Left lung (tissue), 10 donors: ENCODE measurements around the gene APBA2. TPM values are rescaled to one million over a fixed set of nuclear protein-coding genes. Genes with fewer than 3 reads are reported as not detected.
A peak's percentile ranks its signal among the peaks of the same experiment; 100 is the strongest.

Experiments used
- ATAC-seq: fragments of 200-7000 bp; cut with Tn5 transposase; one replicate; pipeline ENCODE4 v1.9.1; 2020; ENCODE audit warnings: moderate library complexity
- DNase-seq, 4 donors: peaks; one replicate each; pipeline ENCODE4 v3.0.0-alpha.2; 2013 to 2020
- H3K27ac ChIP-seq, 2 donors: fragments of 200-600 bp; sonication (generic) in 1 of 2; one replicate each; pipeline versions ENCODE4 v1.5.0 to v1.8.0; 2020 to 2021
- H3K27me3 ChIP-seq, 2 donors: fragments of 200-600 bp; sonication (generic) in 1 of 2; one replicate each; pipeline versions ENCODE4 v1.5.0 to v1.8.0; 2020 to 2021
- H3K36me3 ChIP-seq, 2 donors: fragments of 200-600 bp; sonication (generic) in 1 of 2; one replicate each; pipeline versions ENCODE4 v1.5.0 to v1.8.0; 2020 to 2021
- H3K4me1 ChIP-seq, 2 donors: fragments of 200-600 bp; one replicate each; pipeline ENCODE4 v1.8.0; 2021
- H3K4me3 ChIP-seq, 2 donors: fragments of 200-600 bp; sonication (generic) in 1 of 2; one replicate each; pipeline versions ENCODE4 v1.5.0 to v1.8.0; 2020 to 2021; ENCODE audit warnings: mild to moderate bottlenecking in 1 of 2
- H3K9me3 ChIP-seq, 2 donors: fragments of 200-600 bp; sonication (generic) in 1 of 2; one replicate each; pipeline versions ENCODE4 v1.5.0 to v1.8.0; 2020 to 2021
- intact Hi-C, 2 donors: fragments of 100-400 bp; cut with DNase I; formaldehyde crosslinking; loops; one replicate each; pipeline versions ENCODE4 v1.11.2 to v1.14.2; 2022
- polyA plus RNA-seq, 6 donors: library from polyadenylated mRNA; unstranded; fragments of 120-200 nt; gene quantifications; one replicate each; pipeline ENCODE4 v1.2.1, GENCODE V29; 2013; ENCODE audit not compliant: insufficient read length in 6 of 6
- total RNA-seq, 2 donors: library from RNA; stranded (reverse); fragmentation: NEBNext Ultra II Directional; extraction: Animal tissue kit (Norgen Biotek cat#: 25700); gene quantifications; one replicate each; pipeline ENCODE4 v1.2.1, GENCODE V29; 2021
- TF ChIP-seq, protein P1 (sequence below), 2 donors: fragments of 200-600 bp; sonication (generic) in 1 of 2; IDR thresholded peaks; one replicate each; pipeline versions ENCODE4 v1.5.0 to v1.8.0; 2021; ENCODE audit warnings: antibody characterized with exemption in 2 of 2
- donor health status: DM: no; HTN: yes; CAD: no.
- donor health status: DM: no; HTN: no; CAD: no.

The APBA2 gene
- total and polyA plus RNA-seq, 8 donors, result 3.9 to 18.4 (median 11.1) TPM

DNA sequence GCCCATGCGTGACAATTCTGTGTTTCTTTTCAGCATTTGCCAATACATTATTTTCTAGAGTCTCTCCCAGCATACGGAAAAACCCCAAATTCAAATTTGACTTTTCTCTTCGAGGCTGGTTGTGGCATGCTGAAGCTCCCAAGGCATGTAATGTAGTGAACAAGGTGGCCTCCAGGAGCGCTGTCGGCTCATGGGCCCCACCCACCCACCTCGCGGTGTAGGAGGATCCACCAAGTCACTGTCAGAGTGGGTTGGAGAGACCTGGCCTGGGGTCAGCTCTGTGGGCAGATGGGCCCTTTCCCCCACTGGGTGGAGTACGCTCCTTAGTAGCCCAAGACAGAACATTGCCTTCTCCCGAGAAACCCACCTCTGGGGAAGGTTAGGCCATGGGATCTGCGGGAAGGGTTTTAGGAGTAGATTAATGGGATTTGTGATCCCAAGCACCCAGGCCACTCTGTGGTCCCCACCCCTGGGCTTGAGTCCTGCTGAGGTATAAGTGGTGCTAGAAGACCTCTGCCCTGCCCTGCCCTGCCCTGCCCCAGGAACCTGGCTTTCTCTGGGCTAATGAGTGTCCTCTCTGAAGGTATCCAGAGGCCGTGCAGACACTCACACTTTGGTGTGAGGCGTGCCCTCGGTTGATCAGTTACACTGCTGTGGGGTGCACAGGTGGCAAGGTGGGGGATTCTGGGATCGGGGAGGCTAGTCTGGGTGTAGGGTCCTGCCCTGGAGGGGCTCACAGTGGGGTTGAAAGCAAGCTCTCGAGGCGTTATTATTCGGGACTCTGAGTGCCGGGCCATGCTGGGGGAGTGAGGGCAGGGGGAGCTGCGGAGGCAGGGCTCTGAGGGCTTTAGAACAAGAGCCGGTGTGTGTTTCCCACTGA, 97.9 kb downstream of the APBA2 start:
- no peak overlapping the region for H3K4me3 ChIP-seq
- no peaks in the 10 kb centered on the region for H3K9me3 ChIP-seq
- no peaks in the 10 kb centered on the region for H3K4me1 ChIP-seq
- H3K36me3 ChIP-seq, result no peaks in the 10 kb centered on the region
- H3K27ac ChIP-seq, result no peak overlapping the region
- no peaks in the 10 kb centered on the region for H3K27me3 ChIP-seq
- intact Hi-C loops, result no loop called here
- DNase-seq (peak in 1 of 4 donors; percentile 55), ATAC-seq (no peak)
- TF ChIP-seq, protein P1, sequence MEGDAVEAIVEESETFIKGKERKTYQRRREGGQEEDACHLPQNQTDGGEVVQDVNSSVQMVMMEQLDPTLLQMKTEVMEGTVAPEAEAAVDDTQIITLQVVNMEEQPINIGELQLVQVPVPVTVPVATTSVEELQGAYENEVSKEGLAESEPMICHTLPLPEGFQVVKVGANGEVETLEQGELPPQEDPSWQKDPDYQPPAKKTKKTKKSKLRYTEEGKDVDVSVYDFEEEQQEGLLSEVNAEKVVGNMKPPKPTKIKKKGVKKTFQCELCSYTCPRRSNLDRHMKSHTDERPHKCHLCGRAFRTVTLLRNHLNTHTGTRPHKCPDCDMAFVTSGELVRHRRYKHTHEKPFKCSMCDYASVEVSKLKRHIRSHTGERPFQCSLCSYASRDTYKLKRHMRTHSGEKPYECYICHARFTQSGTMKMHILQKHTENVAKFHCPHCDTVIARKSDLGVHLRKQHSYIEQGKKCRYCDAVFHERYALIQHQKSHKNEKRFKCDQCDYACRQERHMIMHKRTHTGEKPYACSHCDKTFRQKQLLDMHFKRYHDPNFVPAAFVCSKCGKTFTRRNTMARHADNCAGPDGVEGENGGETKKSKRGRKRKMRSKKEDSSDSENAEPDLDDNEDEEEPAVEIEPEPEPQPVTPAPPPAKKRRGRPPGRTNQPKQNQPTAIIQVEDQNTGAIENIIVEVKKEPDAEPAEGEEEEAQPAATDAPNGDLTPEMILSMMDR (IDR thresholded peaks at IDR 0.05), result no peak

DNA sequence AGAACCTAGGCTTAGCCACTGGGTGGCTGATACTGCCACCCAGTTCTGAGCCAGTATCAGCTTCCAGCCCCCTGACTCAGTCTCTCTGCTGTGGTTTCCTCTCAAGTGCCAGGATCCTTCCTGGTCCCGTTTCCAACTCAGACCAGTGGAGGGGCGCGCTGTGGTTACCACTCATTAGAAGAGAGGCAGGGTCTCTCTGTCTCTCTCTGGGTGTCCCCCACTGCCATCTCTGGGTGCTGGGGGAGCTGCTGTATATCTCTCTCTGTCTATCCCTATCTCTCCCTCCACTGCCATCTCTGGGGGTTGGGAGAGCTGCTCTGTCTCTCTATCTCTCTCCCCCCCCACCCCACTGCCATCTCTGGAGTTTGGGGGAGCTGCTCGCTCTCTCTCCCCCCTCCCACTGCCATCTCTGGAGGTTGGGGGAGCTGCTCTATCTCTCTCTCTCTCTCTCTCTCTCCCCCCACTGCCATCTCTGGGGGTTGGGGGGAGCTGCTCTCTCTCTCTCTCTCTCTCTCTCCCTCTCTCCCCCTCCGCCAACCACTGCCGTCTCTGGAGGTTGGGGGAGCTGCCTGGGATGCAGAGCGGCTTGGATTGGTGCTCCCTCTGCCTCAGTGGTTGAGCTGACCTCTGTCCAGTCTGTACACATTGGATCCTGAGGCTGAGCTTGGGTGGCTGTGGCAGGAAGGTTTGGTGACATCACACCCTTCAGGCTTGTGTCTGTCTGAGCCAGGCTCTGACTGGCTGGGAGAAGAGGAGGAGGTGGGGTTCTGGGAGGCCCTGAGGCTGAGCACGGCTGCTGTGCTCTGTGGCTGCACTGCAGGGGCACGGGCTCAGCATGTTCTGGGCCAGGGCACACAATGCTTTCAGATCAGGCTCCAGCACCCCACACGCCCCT, 98.9 kb downstream of the APBA2 start:
- intact Hi-C loops, result no loop called here
- H3K9me3 ChIP-seq, result no peaks in the 10 kb centered on the region
- no peaks in the 10 kb centered on the region for H3K36me3 ChIP-seq
- H3K27me3 ChIP-seq, result no peaks in the 10 kb centered on the region
- no peaks in the 10 kb centered on the region for H3K4me1 ChIP-seq
- no peak overlapping the region for H3K27ac ChIP-seq
- no peak overlapping the region for H3K4me3 ChIP-seq
- ATAC-seq (peak; percentile 74), DNase-seq (peak in 2 of 4 donors; percentile 39 to 71)
- TF ChIP-seq, protein P1 (IDR thresholded peaks at IDR 0.05), result no peak

DNA sequence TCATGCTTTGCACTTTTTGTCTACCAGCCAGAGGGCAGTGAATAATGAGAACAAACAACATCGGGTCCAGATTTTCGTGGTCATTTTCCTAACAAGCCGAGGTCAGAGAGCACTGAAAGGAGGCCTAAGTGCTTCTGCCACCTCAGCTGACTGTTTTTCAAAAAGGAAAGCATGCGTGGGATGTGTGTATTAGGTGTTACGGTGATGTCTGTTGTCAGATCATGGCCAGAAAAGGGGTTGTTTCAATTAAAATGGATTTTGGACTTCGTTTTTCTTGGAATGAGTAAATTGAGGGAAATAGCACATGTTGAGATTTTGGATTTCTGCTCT, 99.5 kb downstream of the APBA2 start:
- peak; percentile 22 for ATAC-seq
- Histone ChIP-seq H3K27me3 (no peaks in the 10 kb centered on the region), H3K4me1 (no peaks in the 10 kb centered on the region), H3K27ac (peak overlapping the region in 1 of 2 donors; percentile 7), H3K4me3 (no peak overlapping the region), H3K36me3 (no peaks in the 10 kb centered on the region), H3K9me3 (no peaks in the 10 kb centered on the region)
- intact Hi-C loops, result no loop called here
- peak in 1 of 4 donors; percentile 38 for DNase-seq
- TF ChIP-seq, protein P1 (IDR thresholded peaks at IDR 0.05), result no peak

DNA sequence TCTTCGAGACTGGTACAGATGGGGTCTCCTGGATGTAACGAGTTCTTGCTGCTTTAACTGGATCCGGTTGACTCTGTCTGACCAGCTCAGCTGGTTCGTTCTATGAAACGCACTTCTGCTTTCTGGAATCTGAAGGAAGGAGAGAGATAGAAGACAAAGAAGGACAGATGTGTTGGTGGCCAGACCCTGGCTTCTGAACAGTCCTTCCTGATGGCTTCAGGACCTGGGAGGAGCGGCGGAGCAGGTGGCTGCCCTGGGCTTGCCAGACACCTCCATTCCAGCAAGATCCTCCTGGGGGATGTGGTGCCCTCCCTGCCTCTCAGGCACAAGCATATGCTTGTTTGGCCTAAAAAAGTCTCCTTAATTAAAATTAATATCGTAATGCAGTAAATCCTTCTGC, 99.9 kb downstream of the APBA2 start:
- peak overlapping the region in 1 of 2 donors; percentile 7 for H3K27ac ChIP-seq
- no peak for DNase-seq
- H3K9me3 ChIP-seq, result no peaks in the 10 kb centered on the region
- intact Hi-C loops, result no loop called here
- H3K36me3 ChIP-seq, result no peaks in the 10 kb centered on the region
- TF ChIP-seq, protein P1 (IDR thresholded peaks at IDR 0.05), result no peak
- ATAC-seq, result no peak
- no peaks in the 10 kb centered on the region for H3K4me1 ChIP-seq
- H3K4me3 ChIP-seq, result no peak overlapping the region
- H3K27me3 ChIP-seq, result no peaks in the 10 kb centered on the region

DNA sequence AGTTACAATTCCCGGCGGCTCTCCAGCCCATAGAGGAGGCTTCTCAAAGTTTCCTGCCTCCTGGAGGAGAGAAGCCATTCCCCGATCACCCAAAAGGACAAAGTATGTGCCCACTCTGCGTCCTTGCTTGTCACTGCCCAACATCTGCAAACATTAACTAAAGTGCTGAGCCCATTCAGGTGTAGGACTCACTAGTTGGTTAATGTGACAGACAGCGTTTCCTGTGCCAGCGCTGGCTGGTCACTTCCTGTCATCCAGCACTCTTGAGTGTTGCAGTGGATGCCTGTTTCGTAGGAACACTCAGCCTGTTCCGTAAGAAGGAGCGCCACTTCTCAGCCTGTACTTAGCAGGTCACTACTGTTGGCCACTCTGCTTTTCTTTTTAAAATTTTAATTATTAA, 100.3 kb downstream of the APBA2 start:
- ATAC-seq, result no peak
- no peak for DNase-seq
- H3K9me3 ChIP-seq, result no peaks in the 10 kb centered on the region
- H3K36me3 ChIP-seq, result no peaks in the 10 kb centered on the region
- intact Hi-C loops, result no loop called here
- no peaks in the 10 kb centered on the region for H3K4me1 ChIP-seq
- TF ChIP-seq, protein P1 (IDR thresholded peaks at IDR 0.05), result no peak
- H3K4me3 ChIP-seq, result no peak overlapping the region
- no peaks in the 10 kb centered on the region for H3K27me3 ChIP-seq
- H3K27ac ChIP-seq, result no peak overlapping the region
